ENCODE data around the gene EVA1C.

DNA sequence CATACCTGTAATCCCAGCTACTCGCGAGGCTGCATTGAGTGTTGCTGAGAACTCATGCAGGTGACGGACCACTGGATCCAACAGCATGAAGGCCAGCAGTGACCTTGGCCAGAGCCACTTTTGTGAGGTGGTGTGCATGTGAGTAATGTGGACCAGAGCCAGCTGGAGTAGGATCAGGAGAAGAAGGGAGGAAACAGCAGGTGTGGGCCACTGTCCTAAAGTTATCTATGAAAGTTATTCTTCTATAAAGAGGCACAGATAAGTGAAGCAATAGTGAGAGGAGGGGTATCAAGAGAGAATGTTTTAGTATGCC, 125.0 kb downstream of the EVA1C start:
- TF ChIP-seq, protein P1, sequence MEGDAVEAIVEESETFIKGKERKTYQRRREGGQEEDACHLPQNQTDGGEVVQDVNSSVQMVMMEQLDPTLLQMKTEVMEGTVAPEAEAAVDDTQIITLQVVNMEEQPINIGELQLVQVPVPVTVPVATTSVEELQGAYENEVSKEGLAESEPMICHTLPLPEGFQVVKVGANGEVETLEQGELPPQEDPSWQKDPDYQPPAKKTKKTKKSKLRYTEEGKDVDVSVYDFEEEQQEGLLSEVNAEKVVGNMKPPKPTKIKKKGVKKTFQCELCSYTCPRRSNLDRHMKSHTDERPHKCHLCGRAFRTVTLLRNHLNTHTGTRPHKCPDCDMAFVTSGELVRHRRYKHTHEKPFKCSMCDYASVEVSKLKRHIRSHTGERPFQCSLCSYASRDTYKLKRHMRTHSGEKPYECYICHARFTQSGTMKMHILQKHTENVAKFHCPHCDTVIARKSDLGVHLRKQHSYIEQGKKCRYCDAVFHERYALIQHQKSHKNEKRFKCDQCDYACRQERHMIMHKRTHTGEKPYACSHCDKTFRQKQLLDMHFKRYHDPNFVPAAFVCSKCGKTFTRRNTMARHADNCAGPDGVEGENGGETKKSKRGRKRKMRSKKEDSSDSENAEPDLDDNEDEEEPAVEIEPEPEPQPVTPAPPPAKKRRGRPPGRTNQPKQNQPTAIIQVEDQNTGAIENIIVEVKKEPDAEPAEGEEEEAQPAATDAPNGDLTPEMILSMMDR (IDR thresholded peaks at IDR 0.05) = no peak
- no peak for TF ChIP-seq POLR2A (IDR thresholded peaks at IDR 0.05)

All from lower leg skin (tissue), 3 donors.